Activated gamma-delta T cell (primary cell): Measurements from ENCODE around the gene FBXO44.
A peak's percentile ranks its signal among the peaks of the same experiment; 100 is the strongest.

Experiments
- DNase-seq: peaks from one replicate; lab custom pipeline; 2025; lab: John Stamatoyannopoulos, UW

FBXO44 gene

DNA sequence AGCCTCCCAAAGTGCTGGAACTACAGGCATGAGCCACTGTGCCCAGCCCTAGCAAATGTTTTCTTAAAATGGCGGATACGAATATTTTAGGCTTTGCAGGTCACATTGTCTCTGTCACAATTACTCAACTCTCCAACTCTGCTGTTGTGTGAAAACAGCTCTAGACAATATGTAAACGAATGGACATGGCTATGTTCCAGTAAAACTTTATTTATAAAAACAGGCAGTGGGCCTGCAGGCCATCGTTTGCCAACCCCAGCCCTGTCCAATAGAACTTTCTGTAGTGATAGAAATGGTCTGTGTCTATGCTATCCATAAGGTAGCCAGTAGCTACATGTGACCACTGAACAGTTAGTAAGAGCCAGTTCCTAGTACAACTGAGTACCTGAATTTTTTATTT lies 5.1 kb downstream of the FBXO44 start:
- no peak for DNase-seq

GRCh38 chr1:11661103-11661502 lies 6.4 kb downstream of the FBXO44 start:
- no peak for DNase-seq

- DNase-seq = peak; percentile 50
Measured at GRCh38 chr1:11664336-11665065, 9.8 kb downstream of the FBXO44 start.

DNA sequence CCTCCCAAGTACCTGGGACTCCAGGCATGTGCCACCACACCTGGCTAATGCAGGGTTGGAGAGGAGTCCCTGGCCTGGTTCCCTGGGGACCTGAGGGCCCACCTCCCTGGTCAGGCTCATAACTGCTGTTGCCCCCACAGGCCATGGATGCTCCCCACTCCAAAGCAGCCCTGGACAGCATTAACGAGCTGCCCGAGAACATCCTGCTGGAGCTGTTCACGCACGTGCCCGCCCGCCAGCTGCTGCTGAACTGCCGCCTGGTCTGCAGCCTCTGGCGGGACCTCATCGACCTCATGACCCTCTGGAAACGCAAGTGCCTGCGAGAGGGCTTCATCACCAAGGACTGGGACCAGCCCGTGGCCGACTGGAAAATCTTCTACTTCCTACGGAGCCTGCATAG lies 13.8 kb downstream of the FBXO44 start:
- no peak for DNase-seq

GRCh38 chr1:11670747-11671146 lies 16.1 kb downstream of the FBXO44 start:
- DNase-seq = no peak

DNA sequence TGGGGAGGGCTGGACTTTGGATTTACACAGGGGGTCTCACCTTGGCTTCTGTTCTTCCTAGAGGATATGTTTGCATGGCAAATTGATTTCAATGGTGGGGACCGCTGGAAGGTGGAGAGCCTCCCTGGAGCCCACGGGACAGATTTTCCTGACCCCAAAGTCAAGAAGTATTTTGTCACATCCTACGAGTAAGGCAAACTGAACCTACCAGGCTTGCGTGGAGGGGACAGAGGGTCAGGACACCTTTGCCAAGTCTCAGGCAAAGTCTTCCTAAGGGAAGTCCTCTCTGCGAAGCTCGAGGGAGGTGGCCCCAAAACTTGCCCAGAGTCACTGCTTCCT lies 16.5 kb downstream of the FBXO44 start:
- DNase-seq = no peak

DNA sequence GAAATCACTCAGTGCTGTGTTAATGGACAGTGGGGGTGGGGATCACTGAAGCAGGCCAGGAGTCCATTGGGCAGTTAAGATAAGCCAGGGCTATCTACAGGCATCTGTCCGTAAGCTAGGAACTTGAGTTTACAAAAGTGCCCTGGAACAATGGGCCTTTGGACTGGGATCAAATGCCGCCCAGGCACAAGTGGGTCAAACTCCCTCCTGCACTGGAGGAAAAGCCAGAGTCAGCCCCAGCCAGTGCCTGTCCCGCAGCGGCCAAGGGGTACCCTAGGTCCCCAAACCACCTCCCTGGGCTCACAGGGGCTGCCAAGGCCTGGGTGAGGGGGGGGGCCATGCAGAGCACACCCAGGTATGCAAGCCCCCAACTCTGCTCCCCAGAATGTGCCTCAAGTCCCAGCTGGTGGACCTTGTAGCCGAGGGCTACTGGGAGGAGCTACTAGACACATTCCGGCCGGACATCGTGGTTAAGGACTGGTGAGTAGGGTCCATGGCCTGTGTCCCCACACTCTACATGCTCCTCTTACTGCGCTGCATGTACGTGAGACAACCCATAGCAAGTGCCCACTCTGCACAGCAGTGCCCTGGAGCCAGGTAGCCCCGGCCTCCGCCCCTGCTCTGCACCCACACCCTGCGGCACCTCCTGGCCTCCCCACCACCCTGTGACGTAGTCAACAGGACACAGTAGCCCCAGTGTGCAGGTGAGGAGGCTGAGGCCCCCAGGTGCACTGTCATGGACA lies 17.0 kb downstream of the FBXO44 start:
- DNase-seq = no peak

GRCh38 chr1:11673089-11673769 lies 18.6 kb downstream of the FBXO44 start:
- no peak for DNase-seq

DNA sequence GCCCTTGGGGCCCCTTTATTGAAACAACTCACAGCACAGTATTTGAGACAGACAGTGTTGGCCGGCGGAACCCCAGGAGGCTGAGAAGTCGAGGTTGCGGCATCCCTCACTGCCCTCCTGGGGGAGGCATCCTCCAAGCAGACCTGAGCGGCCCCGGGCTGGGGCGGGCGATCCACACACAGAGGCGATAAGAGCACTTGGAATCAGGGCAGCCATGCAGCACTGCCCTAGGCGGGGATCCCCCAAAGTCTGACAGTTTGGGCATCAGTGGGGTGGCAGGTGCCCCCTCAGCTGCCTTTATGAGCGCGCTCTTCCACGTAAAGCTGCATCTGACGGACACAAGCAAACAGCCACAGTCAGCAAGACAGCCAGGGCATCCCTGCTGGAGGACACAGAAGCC lies 19.8 kb downstream of the FBXO44 start:
- no peak for DNase-seq

DNA sequence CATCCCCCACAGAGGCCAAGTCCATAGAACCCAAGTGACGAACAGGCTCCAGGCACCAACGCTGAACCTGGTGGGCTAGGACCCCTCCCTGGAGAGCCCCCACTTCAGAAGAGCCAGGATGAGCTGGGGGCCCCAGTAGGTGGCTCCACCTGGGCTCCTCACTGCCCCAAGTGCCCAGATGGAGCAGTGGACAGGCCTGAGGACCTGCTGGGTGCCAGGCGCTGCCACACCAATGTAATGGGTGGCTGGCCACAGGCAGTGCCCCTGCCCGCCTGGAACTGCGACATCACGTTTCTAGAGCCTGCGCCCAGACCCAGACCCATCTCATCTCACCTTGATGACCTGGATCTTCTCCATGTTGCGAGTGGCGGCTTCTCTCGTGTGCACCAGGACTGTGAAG lies 20.6 kb downstream of the FBXO44 start:
- DNase-seq = no peak

DNA sequence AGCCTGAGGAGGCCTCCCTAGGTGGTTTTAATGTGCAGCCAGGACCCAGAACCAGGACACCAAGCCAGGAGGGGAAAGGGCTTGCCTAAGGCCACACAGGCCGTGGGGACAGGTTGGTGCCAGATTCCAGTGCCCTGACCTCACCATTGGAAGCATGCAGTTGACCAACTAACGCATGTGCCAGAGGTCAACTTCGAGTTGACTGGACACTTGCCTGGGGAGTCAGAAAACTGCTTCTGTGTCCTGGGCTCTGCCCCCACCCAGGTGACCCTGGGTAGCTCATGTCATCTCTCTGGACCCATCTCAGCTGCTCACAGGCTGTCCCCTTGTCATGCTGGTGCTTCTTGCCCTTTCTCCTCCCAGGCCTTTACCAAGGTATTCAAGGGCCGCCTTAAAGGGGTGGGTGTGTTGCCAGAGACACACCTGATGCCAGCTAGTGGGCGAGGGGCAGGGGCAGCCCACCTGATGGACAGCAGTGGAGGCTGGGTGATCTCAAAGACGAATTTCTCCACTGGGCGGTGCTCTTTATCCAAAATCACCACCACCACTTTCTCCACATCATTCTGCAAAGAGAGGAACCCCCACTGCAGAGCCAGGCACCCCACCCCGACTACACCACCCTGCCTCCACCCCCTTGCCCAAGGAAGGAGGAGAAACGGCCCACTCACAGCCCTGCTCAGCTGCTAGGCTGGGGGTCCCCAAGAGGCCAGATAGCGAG lies 21.9 kb downstream of the FBXO44 start:
- DNase-seq = no peak

DNA sequence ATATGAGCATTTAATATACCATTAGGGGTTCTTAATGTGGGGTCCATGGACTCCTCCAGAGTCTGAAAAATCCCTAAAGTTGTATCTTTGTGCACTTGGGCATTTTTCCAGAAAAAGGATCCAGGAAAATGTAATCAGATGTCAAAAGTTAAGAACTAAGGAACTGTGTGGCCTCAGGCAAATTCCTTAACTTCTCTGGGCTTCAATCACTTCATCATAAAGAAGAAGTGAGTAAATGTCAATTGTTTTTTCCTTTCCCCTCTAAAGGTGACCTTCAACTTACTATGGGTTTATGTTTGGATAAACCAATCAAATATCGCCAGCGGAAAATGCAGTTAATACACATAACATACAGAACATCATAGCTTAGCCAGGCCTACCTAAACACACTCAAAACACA lies 23.8 kb downstream of the FBXO44 start:
- DNase-seq = no peak

DNA sequence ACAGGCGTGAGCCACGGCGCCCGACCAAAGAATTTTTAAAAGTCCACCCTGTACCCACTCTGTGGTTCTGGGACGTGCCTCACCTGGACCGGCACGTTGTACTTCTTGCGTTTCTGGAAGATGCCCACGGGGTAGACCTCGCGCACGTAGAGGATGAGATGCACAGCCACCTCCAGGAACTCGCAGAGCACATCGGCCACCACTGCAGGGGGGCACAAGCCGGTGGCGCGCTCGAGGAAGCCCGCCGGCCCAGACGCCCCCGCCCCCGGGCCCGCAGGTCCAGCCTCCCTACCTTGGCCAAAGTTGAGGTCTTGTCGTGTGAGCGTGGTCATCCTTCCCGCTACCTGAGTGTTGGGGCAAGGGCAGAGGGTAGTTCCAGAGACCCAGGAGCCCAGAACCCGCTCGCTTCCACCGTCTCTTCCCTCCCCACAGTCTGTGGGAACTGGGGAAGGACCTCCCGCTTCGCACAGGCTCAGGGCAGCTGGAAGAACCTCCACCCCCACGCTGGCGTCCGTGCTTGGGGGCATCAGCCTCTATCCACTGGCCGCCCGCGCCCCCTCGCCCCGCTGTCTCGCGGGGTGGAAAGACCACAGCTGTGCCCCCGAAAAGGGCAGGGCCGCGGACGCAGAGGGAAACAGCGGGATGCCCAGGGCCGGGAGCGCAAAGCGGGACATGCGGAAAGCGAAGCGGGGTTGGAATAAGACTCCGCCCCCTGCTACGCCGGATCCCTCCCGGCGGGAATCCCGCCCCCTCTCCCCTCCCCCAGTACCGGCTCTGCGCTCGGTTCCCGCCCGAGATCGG lies 25.8 kb downstream of the FBXO44 start:
- no peak for DNase-seq

DNA sequence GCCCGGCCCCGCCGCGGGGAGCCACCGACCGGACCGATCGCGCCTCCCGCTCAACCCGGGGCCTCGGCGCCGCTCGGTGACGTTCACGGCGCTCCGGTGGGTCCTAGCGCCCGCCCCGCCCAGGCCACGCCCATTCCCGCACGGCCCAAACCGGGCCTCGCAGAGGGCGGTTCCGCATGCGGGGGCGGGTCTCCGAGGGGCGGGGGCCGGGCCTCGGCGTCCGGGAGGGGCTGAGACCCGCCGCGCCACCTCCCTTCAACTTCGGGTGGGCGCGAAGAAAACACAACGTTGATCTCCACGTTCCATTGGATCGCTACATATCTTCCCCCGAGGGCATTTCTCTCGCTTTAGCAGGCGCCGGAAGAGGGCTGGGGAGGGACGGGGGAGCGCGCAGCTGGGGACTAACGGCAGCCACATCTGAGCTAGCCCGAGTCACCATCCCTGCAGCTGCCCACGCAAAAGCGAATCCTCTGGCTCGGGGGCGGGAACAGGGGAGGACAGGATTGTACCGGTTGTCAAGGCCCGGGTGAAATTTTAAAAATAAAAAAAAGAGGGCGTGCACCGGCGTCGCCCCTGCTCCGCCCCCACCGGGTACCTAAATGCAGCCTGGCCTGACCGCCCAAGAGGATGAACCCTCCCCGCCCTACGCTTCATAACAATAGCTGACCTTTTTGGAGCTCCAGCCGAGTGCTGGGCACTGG lies 26.5 kb downstream of the FBXO44 start, which contains the start of gene MAD2L2:
MAD2L2 (minus strand) TSS at position 78 of the 701 bp plus-strand sequence. CDS start 547 bp downstream, outside the sequence.
- DNase-seq = peak; percentile 85

GRCh38 chr1:11682287-11682771 lies 27.7 kb downstream of the FBXO44 start:
- no peak for DNase-seq

DNA sequence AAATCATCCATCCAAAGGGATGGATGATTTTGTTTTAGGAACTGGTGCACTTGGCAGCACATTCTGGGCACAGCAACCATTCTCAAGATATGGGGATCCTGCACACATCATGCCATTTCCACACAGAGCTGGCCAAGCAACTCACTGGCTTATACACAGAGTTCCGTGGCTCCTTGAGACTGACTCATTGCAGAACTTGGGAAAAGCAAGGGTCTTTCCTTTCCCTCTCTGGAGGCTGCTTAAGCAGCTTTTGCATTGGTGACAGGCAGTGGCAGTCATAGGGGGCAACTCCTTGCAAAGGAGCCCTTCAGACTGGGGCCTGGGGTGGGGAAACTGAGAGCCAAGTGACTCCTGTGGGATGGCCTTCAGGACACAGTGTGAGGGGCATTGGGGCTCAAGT lies 28.1 kb downstream of the FBXO44 start:
- DNase-seq = no peak

DNA sequence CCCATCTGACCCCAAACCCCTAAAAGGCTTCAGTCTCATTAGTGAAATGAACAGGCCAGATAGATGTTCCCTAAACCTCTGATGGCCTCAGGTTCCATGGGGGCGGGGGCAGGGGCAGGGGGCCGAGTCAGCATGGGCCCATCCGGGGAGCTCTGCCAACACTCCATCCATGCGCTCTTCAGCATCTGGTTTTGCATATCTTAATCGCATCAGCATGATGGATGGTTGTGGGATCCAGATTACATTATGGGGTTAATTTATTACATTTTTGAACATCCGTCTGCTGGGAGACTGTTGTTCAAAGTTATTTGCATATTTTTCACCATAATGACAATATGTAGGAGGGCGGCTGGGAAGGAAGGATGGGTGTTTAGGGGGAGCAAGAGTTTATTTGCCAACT lies 29.4 kb downstream of the FBXO44 start:
- DNase-seq = no peak

GRCh38 chr1:11685210-11685752 lies 30.6 kb downstream of the FBXO44 start:
- DNase-seq = no peak

- no peak for DNase-seq
Measured at GRCh38 chr1:11688506-11688905, 33.8 kb downstream of the FBXO44 start.
